Germinal center (tissue), 1 donor: ENCODE data around the gene KDR.

Experiments used
- DNase-seq: peaks from one replicate; pipeline ENCODE4 v3.0.0; 2012; ENCODE audit warnings: mixed read lengths, low spot score

The KDR gene

GRCh38 chr4:55029821-55030503 lies 95.4 kb downstream of the KDR start:
- no peak for DNase-seq

- DNase-seq, result no peak
These were observed 96.1 kb downstream of the KDR start for GRCh38 chr4:55029321-55029720.
